ENCODE results near the gene CCDC50. TPM values are rescaled to one million over a fixed set of nuclear protein-coding genes. Genes with fewer than 3 reads are reported as not detected.
A peak's percentile ranks its signal among the peaks of the same experiment; 100 is the strongest.

Gene CCDC50, protein sequence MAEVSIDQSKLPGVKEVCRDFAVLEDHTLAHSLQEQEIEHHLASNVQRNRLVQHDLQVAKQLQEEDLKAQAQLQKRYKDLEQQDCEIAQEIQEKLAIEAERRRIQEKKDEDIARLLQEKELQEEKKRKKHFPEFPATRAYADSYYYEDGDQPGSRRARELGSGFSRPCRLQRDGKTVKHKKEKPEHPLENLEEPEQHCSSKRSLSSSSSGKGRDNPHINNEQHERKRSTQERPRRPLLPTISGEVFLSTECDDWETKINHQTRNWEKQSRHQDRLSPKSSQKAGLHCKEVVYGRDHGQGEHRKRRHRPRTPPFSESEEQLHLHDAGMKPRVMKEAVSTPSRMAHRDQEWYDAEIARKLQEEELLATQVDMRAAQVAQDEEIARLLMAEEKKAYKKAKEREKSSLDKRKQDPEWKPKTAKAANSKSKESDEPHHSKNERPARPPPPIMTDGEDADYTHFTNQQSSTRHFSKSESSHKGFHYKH
- 65.4 and 93.9 TPM in 2 replicates for total RNA-seq (2014; rRNA removed; shearing (Covaris generic); ENCODE audit: low replicate concordance)

DNA sequence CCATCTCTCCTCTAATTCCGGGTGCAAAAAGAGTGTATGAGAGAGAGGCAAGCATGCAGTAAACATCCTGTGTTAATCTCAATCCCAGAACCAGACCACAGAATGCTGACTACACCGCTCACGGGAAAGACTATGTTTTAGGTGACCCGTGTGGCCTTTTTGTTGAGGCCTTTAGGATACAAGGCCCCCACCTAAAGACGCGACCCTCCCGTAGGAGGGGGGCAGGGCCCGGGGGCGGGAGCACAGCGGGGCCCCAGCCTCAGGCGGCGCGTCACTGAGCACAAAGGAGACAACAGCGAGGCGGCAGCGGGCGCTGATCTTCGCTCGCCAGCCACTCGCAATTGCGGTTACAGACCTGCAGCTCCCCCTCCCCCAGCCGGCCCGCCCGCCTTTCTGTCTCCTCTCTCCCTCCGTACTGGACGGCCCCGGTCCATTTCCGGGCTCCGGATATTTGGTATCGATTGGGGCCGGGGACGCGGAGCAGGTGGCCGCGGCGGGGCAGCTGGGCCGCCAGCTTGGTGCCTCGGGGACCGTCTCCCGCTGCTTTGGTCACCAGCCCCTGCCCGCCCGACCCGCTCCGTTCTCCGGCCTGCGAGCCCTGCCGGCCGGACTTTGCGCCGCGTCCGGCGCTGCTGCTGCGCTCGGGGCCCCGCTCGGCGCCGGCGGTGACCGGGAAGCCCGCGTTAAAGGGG, at the start of gene CCDC50:
TSS of gene CCDC50 (plus strand) at position 433 of the 692 bp plus-strand sequence. CDS start 281 bp downstream, outside the sequence.
- Histone ChIP-seq H3K36me3 (no peaks in the 10 kb centered on the region; the same call in 1 of the 2 replicates), H3K4me3 (peak within 1 kb of the TSS; percentile 63), H3K9me3 (no peaks in the 10 kb centered on the region), H3K27me3 (no peaks in the 10 kb centered on the region)
- DNase-seq = peak; percentile 88

DNA sequence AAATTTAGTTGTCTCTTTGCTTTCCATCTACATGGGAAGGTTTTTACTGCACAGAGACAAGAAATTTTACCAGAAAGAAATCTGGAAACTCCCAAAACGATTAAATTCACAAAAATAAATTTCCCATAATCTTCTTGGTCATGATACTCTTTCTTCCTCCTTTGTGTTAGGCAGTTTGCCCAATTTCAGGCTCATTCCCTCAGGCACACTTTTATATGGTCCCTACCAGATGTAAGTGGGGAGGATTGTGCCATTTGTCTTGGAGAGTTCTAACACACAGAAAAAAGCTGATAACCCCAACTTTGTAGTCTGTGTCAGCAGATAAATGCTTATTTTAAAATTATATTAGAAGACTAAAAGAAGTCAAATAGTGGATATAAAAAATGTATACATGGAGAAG, 49.1 kb upstream of the CCDC50 start:
- no peak for DNase-seq
- Histone ChIP-seq H3K27me3 (no peaks in the 10 kb centered on the region), H3K36me3 (no peaks in the 10 kb centered on the region), H3K9me3 (no peaks in the 10 kb centered on the region), H3K4me3 (no peak overlapping the region)

DNA sequence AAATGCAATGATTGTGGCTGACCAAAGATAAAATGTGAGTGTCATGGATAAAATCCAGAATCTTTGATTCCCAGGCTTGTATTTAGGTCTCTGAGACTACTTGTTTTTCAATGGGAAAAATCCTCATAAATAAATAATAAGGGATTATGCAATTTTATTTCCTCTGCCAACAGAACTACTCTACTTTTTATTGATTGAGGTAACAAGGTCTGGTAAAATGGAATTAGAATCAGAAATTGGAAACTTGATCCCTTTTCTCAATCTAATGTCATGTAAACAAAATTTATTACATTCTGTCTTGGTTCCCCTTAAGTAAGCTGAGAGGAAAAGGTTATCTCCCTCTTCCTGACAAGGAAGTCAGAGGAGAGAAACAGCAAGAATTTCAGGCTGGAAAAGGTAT, 48.3 kb upstream of the CCDC50 start:
- no peak for DNase-seq
- H3K27me3 ChIP-seq = no peaks in the 10 kb centered on the region

DNA sequence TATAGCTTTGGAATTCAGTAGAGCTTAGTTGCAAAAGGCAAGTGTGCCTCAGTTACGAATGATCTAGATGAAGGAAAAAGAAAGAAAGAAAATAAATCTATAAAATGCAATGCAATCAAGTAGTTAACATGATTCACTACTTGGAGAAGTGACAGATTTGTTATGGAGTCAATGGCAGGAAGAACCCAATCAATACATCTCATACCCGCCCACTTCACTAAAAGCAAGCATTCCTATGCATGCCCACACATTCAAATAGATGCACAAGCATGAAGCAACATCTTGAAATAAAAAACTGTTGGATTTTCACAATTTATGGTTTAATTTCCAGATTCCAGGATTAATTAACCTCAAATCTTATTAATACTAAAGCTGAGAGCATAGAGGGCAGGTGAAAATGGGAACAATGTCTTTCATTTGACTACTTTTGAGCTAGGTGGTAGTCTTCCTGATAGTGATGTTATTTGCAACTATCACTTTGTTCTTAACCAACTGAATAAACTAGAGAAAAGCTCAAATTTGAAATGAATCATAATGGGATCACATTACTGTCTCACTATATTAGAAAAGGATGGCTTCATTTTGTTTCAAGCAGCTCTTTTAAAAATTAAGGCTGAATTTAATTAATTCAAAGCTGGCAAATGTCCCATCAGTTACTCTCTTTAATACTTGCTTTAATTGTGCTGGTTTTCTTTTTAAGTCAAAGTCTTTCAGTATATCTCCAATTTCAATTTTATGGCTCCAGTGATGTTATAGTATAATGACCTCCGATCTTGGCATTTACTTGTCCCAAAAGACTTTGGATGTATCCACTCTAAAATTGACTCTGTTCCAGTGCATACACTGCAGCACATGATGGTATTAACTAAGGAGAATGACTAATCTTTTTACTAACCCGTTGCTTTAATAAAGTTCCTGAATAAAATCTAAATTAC, 46.7 kb upstream of the CCDC50 start:
- H3K9me3 ChIP-seq = peaks cover 4% of the 10 kb centered on the region; the same call in 1 of the 2 replicates
- H3K4me3 ChIP-seq = no peak overlapping the region
- H3K27me3 ChIP-seq = no peaks in the 10 kb centered on the region
- no peak for DNase-seq
- no peaks in the 10 kb centered on the region for H3K36me3 ChIP-seq

More for the DNA sequence above, 48.3 kb upstream of the CCDC50 start:
- H3K36me3 ChIP-seq = no peaks in the 10 kb centered on the region
- H3K9me3 ChIP-seq = peaks cover 4% of the 10 kb centered on the region; the same call in 1 of the 2 replicates
- H3K4me3 ChIP-seq = no peak overlapping the region

DNA sequence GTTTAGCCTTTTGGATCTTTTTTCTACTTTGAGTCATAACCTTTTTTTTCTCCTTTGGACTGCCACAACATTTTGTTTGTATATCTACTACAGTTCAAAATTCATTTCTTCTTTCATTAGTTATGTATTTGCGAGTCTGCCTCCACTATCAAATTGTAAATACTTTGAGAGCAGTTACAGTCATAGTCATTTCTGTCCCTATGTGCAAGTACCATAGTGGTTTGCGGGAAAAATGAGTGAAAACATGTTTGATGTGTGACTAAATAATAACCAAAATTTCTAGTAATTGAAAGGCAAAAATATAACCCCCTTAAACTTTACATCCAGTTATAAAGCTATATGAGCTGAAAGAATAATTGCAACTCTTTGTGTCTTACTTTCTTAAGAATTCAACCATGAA, 45.8 kb upstream of the CCDC50 start:
- H3K4me3 ChIP-seq = no peak overlapping the region
- DNase-seq = no peak
- H3K27me3 ChIP-seq = no peaks in the 10 kb centered on the region
- no peaks in the 10 kb centered on the region for H3K36me3 ChIP-seq
- H3K9me3 ChIP-seq = peaks cover 4% of the 10 kb centered on the region; the same call in 1 of the 2 replicates

DNA sequence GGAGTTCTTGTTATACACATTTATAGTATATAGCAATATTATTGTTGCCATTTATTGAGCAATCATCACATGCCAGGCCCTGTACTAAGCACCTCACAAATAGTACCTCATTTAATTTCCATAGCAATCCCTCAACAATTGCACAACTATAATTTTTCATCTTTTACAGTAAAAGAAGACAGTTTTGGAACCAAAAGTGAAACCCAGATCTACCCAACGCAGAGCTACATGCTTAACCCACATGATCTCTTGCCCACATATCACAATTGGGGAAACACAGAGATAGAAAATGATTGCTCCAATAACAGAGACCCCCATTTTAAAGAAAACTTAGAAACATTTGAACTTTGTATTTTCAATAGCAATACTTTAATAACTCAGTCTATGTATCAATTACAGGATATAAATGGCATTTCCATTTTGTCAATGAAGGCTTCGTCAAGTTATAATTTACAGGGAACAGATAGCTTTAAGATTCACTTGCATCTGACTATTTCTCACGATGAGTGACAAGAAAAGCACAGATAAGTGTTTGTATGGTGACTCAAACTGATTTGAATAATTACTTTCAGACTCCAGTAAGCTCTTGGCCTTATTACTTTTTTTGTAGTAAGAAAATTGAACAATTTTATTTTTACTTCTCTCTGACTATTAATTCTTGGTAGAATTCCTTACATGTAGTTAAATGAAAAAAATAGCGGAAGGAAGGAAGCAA, 38.7 kb upstream of the CCDC50 start:
- Histone ChIP-seq H3K4me3 (no peak overlapping the region), H3K27me3 (no peaks in the 10 kb centered on the region), H3K9me3 (peaks cover 2% of the 10 kb centered on the region; the same call in 1 of the 2 replicates), H3K36me3 (no peaks in the 10 kb centered on the region)
- no peak for DNase-seq

DNA sequence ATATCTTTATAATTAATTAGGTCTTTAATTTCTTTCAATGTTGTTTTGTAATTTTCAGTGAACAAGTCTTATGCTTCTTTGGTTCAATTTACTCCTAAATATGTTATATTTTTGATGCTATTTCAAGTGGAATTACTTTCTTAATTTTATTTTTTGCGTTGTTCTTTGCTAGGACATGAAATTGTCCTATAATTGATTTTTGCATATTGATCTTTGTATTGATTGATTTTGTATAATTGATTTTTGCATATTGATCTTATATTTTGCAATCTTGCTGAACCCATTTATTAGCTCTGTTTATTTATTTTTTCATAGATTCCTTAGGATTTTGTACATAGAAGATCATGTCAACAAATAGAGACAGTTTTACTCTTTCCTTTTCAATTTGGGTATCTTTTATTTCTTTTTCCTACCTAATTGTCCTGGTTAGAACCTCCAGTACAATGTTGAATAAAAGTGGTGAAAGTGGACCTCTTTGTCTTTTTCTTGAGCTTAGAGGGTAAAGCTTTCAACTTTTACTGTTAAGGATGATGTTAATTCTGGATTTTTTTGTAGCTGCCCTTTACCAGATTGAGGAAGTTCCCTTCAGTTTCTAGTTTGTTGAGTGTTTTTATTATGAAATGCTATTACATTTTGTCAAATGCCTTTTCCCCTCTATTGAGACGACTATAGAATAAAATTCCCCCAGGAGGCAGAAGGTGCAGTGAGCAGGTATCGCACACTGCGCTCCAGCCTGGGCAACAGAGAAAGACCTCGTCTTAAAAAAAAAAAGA, 36.8 kb upstream of the CCDC50 start:
- DNase-seq = no peak

DNA sequence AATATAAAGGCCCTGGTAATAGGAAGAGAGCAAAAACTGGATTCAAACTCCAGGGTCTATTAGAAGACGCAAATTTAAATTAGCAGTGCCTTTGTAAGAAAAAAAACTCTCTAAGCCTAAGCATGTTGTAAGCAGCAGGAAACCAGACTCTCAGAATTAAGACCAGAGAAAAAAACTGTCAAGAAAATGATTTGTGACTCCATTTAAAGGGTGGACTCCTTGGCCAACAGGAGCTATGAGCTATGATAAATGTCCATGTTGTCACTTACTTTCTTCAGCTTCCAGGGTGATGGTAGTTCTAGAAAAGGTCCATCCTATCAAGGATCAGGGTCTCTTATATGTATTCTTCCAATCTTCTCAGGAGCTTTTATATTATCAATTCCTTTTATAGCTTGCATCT, 34.9 kb upstream of the CCDC50 start:
- Histone ChIP-seq H3K9me3 (no peaks in the 10 kb centered on the region), H3K36me3 (no peaks in the 10 kb centered on the region)
- DNase-seq = no peak

More for the DNA sequence above, 36.8 kb upstream of the CCDC50 start:
- no peak overlapping the region for H3K4me3 ChIP-seq
- 0 out of 2 replicates have a peak, but pooled peaks cover 3% of the 10 kb centered on the region for H3K27me3 ChIP-seq
- H3K9me3 ChIP-seq = no peaks in the 10 kb centered on the region
- no peaks in the 10 kb centered on the region for H3K36me3 ChIP-seq

DNA sequence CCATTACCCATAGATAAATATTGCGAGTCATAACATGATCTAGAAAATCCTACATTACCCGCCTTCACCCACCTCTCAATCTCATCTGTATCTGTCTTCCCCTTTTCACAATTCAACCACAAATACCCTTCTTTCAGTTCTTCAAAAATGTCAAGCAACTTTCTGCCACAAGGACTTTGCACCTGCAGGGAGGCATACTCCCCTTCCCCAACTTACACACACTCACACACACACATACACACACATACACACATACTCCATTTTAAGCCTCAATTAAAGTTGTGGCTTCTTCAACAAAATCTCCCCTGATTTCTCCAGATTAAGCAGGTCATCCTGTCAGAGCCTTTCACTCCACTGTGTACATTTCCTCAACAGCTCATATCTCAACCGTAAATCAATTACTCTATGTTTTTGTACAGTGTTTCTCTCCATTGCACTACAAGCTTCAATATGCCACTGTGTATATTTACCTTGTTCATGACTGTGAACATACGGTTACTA, 33.1 kb upstream of the CCDC50 start:
- peaks cover 3% of the 10 kb centered on the region; the same call in 1 of the 2 replicates for H3K27me3 ChIP-seq
- H3K4me3 ChIP-seq = no peak overlapping the region
- H3K36me3 ChIP-seq = no peaks in the 10 kb centered on the region
- DNase-seq = no peak
- no peaks in the 10 kb centered on the region for H3K9me3 ChIP-seq

More for the DNA sequence above, 34.9 kb upstream of the CCDC50 start:
- Histone ChIP-seq H3K27me3 (peaks cover 3% of the 10 kb centered on the region; the same call in 1 of the 2 replicates), H3K4me3 (no peak overlapping the region)

DNA sequence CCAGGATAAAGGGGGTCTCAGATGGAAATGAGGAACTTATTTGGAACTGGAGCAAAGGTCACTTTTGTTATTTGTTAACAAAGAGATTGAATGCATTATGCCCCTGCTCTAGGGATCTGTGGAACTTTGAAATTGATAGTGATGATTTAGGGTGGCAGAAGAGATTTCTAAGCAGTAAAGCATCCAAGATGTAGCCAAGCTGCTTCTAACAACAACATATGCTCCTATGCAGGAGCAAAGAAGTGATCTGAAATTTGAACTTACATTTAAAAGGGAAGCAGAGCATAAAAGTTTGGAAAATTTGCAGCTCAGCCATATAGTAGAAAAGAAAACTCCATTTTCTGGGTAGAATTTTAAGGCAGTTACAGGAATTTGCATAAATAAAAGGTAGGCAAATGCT, 30.3 kb upstream of the CCDC50 start:
- H3K27me3 ChIP-seq = peaks cover 3% of the 10 kb centered on the region; the same call in 1 of the 2 replicates

DNA sequence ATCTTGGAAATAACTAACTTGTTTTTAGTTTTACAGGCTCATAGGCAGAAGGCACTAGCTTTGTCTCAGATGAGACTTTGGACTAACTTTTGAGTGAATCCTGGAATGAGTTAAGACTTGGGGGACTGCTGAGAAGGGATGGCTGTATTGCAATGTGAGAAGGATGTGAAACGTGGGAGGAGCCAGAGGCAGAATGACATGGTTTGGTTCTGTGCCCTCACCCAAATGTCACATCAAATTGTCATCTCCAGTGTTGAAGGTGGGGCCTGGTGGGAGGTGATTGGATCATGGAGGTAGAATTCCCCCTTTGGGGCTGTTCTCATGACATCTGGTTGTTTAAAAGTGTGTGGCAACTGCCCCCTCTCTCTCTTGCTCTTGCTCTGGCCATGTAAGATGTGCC, 28.8 kb upstream of the CCDC50 start:
- Histone ChIP-seq H3K27me3 (peaks cover 3% of the 10 kb centered on the region; the same call in 1 of the 2 replicates), H3K36me3 (no peaks in the 10 kb centered on the region), H3K4me3 (no peak overlapping the region), H3K9me3 (no peaks in the 10 kb centered on the region)
- no peak for DNase-seq

More for the DNA sequence above, 30.3 kb upstream of the CCDC50 start:
- no peak overlapping the region for H3K4me3 ChIP-seq
- DNase-seq = no peak
- H3K9me3 ChIP-seq = no peaks in the 10 kb centered on the region
- no peaks in the 10 kb centered on the region for H3K36me3 ChIP-seq

DNA sequence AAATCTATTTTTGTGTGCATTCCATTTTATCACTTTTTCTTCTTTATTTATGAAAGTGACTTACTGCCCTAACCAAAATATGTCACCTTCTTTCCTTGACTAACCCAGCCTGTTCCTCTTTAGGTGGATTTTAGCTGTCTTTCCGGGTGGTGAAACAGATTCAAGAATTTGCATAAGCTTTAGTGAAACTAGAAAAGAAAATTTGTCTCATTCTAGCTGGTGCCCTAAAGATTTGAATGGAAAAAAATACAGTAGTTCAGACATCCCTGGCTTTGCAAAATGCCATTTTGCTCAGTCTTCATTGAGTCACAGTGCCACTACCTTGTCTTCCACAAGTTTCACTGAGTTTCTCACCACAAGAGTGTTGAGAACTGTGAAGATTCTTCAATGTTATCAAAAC, 28.2 kb upstream of the CCDC50 start:
- no peak for DNase-seq
- H3K27me3 ChIP-seq = peaks cover 3% of the 10 kb centered on the region; the same call in 1 of the 2 replicates
- H3K4me3 ChIP-seq = no peak overlapping the region
- H3K9me3 ChIP-seq = no peaks in the 10 kb centered on the region
- H3K36me3 ChIP-seq = no peaks in the 10 kb centered on the region

DNA sequence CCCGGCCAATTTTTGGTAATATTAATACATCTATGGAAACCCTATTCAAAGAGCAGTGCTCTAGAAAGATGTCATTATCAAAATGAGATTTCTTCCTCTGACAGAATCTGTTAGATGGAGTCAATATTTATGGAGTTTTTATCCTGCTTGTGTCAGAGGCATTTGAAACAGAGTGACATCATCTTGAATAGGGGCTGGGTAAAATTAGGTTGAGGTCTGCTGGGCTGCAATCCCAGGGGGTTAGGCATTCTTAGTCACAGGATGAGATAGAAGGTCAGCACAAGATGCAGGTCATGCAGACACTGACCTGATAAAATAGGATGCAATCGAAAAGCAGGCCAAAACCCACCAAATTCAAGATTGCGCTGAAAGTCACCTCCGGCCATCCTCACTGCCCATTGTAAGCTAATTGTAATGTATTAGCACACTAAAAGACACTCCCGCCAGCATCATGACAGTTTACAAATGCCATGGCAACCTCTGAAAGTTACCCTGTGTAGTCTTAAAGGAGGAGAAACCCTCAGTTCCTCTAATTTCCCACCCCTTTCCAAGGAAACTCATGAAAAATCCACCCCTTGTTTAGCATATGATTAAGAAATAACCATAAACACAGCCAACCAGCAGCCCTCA, 27.3 kb upstream of the CCDC50 start:
- Histone ChIP-seq H3K4me3 (no peak overlapping the region), H3K9me3 (no peaks in the 10 kb centered on the region), H3K36me3 (no peaks in the 10 kb centered on the region), H3K27me3 (peaks cover 1% of the 10 kb centered on the region; the same call in 1 of the 2 replicates)
- DNase-seq = no peak

DNA sequence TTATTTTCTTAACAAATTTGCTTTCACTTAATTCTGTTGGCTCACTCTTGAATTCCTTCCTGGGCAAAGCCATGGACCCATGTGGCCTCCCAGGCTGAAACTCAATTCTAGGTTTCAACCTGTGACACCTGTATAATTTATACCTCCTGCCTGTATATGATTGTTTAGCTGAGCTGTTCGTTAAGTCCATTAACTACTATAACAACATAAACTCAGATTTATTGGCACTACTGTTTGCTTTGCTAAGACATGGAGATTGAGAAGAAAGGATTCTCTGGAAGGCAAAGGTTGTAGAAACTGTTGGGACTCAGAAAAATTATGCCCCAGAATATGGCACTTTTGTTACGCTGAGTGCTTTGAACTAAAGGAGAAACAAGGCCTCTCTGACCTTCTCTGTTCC, 26.7 kb upstream of the CCDC50 start:
- Histone ChIP-seq H3K9me3 (no peaks in the 10 kb centered on the region), H3K36me3 (no peaks in the 10 kb centered on the region), H3K4me3 (no peak overlapping the region), H3K27me3 (no peaks in the 10 kb centered on the region; the same call in 1 of the 2 replicates)
- DNase-seq = no peak

Data from MG63 (cell line).